ENCODE measurements around the gene CEP112.
"Not testable (repeated sequence)": the region's sequence is repeated elsewhere in the genome, so short reads cannot be mapped to it uniquely, and the experiment has no call there.

CEP112 gene

DNA sequence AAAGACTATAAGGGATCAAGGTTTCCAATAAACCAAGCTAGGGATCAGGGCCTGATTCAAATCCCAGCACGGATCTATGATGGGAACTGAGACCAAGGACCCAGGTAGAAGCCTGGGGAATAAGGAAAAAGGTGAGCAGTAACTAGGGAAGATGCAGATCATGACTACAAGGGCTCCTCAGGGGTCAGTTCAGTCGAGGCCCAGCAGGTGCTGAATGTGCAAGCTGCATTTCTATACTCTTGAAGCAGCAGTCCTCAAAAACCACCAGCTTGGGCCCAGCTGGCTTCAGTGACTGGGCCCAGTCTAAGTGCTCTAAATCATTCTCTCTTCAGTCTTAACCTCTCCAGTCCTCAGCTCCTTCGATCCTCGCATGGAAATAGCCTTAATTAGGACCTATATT lies 401.7 kb downstream of the CEP112 start:
- no peak for DNase-seq (ENCODE audit: low read depth in 2 of 3, low spot score in 1 of 3)

- DNase-seq (ENCODE audit: low read depth in 2 of 3, low spot score in 1 of 3), result no peak
Measured at GRCh38 chr17:65787503-65787902, 404.4 kb downstream of the CEP112 start.

GRCh38 chr17:65786479-65786878 lies 405.5 kb downstream of the CEP112 start:
- DNase-seq (ENCODE audit: low read depth in 2 of 3, low spot score in 1 of 3), result no peak

GRCh38 chr17:65785109-65785508 lies 406.8 kb downstream of the CEP112 start:
- no peak for DNase-seq (ENCODE audit: low read depth in 2 of 3, low spot score in 1 of 3)

GRCh38 chr17:65783845-65784334 lies 408.0 kb downstream of the CEP112 start:
- no peak for DNase-seq (ENCODE audit: low read depth in 2 of 3, low spot score in 1 of 3)

DNA sequence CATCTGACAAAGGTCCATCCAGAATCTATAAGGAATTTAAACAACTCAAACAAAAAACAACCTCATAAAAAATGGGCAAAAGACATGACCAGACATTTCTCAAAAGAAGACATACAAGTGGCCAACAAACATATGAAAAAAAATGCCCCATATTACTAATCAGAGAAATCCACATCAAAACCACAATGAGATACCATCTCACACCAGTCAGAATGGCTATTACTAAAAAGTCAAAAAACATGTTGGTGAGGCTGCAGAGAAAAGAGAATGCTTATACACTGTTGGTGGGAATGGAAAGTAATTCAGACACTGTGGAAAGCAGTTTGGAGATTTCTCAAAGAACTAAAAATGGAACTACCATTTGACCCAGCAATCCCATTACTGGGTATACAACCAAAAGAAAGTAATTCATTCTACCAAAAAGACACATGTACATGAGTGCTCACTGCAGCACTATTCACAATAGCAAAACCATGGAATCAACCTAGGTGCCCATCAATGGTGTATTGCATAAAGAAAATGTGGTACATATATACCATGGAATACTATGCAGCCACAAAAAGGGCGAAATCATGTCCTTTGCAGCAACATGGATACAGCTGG lies 409.7 kb downstream of the CEP112 start:
- DNase-seq (ENCODE audit: low read depth in 2 of 3, low spot score in 1 of 3), result not testable (repeated sequence)

- no peak for DNase-seq (ENCODE audit: low read depth in 2 of 3, low spot score in 1 of 3)
Measured at GRCh38 chr17:65780111-65780510, 411.8 kb downstream of the CEP112 start.

- no peak for DNase-seq (ENCODE audit: low read depth in 2 of 3, low spot score in 1 of 3)
Measured at GRCh38 chr17:65776890-65777289, 415.0 kb downstream of the CEP112 start.

DNA sequence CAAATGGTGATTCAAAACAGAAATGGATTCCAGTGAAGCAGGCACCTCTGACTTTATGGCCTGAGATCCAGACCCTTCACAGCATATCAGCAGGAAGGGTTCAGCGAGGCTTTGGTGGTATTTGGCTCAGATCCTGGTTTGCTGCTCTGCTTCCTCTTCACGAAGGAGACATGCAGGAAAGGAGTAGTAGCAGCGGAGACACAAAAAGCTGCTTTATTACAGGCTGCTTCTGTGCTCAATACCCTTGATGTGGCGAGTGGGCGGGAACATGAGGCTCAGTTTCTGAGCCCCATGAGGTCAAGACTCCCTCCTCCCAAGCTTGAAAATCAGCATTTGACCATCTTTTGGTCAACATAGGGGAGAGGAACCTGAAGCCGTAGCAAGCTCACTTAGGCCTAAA lies 417.1 kb downstream of the CEP112 start:
- no peak for DNase-seq (ENCODE audit: low read depth in 2 of 3, low spot score in 1 of 3)

DNA sequence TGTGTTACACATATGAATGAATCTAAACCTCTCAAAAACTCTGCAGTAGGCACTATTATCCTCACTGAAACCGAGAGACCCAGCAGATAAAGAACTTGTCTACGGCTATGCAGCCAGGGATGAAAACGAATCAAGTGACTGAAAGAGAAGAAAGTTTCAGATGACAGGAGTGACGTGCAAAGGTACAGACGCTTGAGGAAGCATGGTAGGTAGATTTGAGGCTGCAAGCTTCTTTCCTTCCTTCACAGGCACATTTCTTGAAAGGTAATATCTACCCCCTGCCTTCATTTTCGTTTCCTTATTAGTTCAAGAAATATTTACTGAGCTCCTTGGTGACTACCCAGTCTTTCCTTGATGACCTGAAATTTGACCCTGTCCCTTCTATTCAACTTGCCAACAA lies 418.9 kb downstream of the CEP112 start:
- DNase-seq (ENCODE audit: low read depth in 2 of 3, low spot score in 1 of 3), result no peak

GRCh38 chr17:65771704-65772103 lies 420.2 kb downstream of the CEP112 start:
- no peak for DNase-seq (ENCODE audit: low read depth in 2 of 3, low spot score in 1 of 3)

GRCh38 chr17:65763786-65764185 lies 428.1 kb downstream of the CEP112 start:
- no peak for DNase-seq (ENCODE audit: low read depth in 2 of 3, low spot score in 1 of 3)

DNA sequence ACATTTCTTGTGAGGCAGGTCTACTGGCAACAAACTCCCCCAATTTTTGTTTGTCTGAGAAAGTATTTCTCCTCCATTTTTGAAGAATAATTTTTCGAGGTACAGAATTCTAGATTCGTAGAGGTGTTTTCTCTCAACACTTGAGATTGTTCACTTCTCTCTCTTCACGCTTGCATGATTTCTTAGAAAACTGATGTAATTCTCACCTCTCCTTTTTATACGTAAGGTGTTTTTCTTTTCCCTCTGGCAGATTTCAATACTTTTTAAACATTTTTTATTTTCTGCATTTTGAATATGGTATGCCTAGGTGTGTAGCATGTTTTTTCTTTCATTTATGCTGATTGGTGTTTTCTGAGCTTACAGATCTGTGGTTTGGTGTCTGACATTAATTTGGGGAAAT lies 429.0 kb downstream of the CEP112 start:
- DNase-seq (ENCODE audit: low read depth in 2 of 3, low spot score in 1 of 3), result no peak

GRCh38 chr17:65759532-65759931 lies 432.4 kb downstream of the CEP112 start:
- DNase-seq (ENCODE audit: low read depth in 2 of 3, low spot score in 1 of 3), result no peak

DNA sequence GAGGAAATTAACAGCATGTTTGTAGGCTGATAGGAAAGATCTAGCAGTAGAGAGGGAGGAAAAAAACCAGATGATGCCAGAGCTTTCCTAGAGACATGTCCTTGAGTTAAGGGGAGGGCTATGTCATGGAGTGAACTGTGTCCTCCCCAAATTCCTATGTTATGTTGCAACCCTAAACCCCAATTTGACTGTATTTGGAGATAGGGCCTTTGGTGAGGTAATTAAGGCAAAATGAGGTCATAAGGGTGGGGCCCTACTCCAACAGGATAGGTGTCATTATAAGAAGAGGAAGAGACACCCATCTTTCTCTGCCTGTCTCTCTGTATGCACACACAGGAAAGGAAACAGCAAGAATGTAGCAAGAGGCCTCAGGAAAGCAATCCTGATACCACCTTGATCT lies 435.2 kb downstream of the CEP112 start:
- DNase-seq (ENCODE audit: low read depth in 2 of 3, low spot score in 1 of 3), result no peak

DNA sequence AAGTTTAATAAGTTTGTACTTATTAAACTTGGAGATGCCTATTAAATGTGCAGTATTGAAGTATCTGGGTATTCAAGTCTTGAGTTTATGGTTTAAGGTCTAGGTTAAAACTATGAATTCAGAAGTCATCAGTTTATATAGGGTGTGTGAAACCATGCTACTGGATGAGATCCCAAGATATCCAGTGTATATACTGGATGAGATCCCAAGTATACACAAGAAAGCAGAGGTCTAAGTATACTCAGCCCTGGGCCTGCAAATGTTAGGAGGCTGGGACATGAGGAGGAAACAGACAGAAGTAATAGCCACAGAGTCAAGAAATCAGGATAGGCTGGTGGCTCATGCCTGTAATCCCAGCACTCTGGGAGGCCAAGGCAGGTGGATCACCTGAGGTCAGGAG lies 436.1 kb downstream of the CEP112 start:
- DNase-seq (ENCODE audit: low read depth in 2 of 3, low spot score in 1 of 3), result no peak

DNA sequence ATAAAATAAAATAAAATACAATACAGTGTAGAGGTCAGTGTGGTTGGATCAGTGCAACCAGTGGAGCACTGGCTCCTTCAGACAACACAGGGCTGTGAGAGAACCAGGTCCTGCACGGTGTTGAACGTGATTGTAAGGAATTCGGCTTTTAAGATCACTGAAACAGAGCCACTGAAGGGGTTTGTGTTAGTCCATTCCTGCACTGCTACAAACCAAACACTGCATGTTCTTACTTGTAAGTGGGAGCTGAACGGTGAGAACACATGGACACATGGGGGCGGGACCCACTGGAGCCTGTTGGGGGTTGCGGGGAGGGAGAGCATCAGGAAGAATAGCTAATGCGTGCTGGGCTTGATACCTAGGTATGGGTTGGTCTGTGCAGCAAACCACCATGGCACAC lies 437.3 kb downstream of the CEP112 start:
- DNase-seq (ENCODE audit: low read depth in 2 of 3, low spot score in 1 of 3), result no peak

DNA sequence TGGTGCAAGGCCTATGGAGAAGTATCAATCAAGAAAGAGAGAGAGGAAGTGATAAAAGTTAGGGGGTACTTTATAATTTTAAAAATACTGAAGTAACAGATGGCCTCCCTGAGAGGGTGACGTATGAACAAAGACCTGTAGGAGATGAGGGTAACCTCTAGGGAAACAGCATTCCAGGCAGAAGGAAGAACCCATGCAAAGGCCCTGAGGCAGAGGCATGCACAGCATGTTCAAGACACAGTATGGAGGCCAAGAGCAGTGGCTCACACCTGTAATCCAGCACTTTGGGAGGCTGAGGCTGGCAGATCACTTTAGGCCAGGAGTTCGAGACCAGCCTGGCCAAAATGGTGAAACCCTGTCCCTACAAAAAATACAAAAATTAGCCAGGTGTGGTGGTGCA lies 437.9 kb downstream of the CEP112 start:
- no peak for DNase-seq (ENCODE audit: low read depth in 2 of 3, low spot score in 1 of 3)

DNA sequence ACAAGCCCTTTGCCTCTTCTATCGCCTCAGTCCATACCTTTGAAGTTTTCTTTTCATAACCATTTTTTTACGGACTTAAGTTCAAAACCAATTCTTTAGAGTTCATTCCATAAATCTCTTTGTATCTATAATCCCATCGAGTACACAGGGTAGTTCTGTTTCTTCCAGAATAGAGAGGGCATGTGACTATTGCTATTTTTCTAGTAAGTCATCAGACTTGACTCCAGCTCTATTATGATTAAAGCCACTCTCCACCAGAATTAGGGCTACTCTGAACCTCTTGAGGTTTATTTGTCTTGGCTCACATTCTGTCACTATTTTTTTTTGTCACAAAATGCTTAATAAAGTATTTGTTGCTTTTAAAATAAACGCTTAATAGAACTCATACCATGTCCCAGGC lies 438.6 kb downstream of the CEP112 start:
- DNase-seq (ENCODE audit: low read depth in 2 of 3, low spot score in 1 of 3), result no peak

DNA sequence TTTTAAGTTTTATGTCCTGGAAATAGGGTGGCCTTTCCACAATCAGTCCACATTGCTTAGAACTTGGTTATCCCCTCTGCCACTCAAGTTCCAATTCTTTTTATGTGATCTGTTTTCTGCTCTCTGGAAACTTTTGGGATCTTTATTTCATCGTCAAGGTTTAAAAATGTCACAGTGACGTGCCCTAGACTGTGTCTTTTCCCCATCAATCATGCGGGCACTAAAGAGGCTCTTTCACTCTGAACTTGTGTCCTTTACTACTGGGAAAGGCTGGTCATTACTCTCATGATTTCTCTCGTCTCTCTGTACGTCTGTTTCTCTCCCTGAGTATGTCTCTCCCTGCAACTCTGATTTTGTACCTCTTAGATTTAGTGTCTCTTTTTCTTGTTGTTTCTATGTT lies 440.7 kb downstream of the CEP112 start:
- no peak for DNase-seq (ENCODE audit: low read depth in 2 of 3, low spot score in 1 of 3)

DNA sequence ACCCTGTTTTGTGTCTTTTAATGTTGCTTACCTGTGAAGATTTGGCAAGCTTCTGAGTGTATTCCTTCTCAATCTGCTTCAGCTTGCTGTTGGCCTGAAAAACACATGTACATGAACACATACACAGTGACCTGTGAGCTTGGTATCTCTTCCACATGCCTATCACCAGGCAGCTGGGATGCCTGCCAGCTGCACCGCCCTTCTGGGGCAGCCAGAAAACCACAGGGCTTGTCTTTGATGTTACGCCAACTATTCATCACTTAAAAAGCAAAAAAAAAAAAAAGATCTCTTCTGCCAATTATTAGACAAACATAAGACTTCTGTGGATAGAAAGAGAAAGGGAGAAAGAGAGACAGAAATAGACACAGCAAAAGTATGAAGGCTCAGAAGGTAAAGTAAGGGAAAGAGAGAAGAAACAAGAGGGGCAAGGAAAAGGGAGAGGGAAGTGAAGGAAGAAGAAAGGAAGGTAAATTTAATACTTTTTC lies 441.3 kb downstream of the CEP112 start:
- peak in 1 of 3 donors; percentile 23 for DNase-seq (ENCODE audit: low read depth in 2 of 3, low spot score in 1 of 3)

DNA sequence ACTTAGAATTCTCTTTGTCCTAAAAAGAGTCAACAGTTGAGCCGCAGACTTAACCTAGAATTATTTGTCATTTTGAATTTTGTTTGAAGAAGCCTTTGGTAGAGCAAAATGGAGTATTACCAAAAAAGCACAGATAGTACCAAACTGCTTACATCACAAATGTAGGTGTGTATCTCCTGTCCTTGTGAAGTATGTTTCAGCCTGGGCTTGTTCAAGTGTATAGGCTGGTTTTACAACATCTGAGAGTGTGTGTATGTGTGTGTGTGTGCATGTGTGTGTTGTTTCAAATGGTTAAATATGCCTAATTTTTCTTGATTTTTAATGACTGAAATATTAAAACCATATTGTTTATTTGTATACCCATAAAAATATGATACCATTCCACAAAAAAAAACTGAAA lies 441.8 kb downstream of the CEP112 start:
- DNase-seq (ENCODE audit: low read depth in 2 of 3, low spot score in 1 of 3), result no peak

GRCh38 chr17:65749479-65749878 lies 442.5 kb downstream of the CEP112 start:
- no peak for DNase-seq (ENCODE audit: low read depth in 2 of 3, low spot score in 1 of 3)

Measured in stimulated activated CD4-positive, alpha-beta T cell treated with anti-CD3 and anti-CD28 coated beads, Interleukin-12 subunit alpha, Interleukin-12 subunit beta, amount 100 ng/mL, for 48 hours (primary cell).